CD14-positive monocyte (primary cell): ENCODE measurements around the gene EMILIN3. TPM values are rescaled to one million over a fixed set of nuclear protein-coding genes. Genes with fewer than 3 reads are reported as not detected.

Experiments used
- DNase-seq, 3 donors: peaks; one replicate each; pipeline ENCODE4 v3.0.0-alpha.2; 2011 to 2022
- H2AFZ ChIP-seq: 2 replicates; pipeline ENCODE4 v1.6.0; 2012; ENCODE audit warnings: mild to moderate bottlenecking, low read depth, low read length, inconsistent platforms; ENCODE audit not compliant: insufficient read depth, poor library complexity, severe bottlenecking
- H3K27ac ChIP-seq, 2 donors: 1 replicate in 1 of 2; 2 replicates in 1 of 2; pipeline ENCODE4 v1.5.1; 2012 to 2013; ENCODE audit warnings: low read length in 2 of 2, control low read depth in 1 of 2, inconsistent platforms in 1 of 2, low read depth in 1 of 2, mild to moderate bottlenecking in 1 of 2
- H3K27me3 ChIP-seq, 2 donors: one replicate each; pipeline versions ENCODE4 v1.6.0 to v1.6.1; 2011 to 2013; ENCODE audit warnings: low read length in 2 of 2; ENCODE audit not compliant: control insufficient read depth in 2 of 2, insufficient read depth in 2 of 2
- H3K36me3 ChIP-seq, 2 donors: replicated peaks in 1 of 2; 1 replicate in 1 of 2; 2 replicates in 1 of 2; pipeline versions ENCODE4 v1.5.1 to v1.6.1; 2012 to 2013; ENCODE audit warnings: low read length in 2 of 2, control low read depth in 1 of 2, inconsistent platforms in 1 of 2, mild to moderate bottlenecking in 1 of 2; ENCODE audit not compliant: insufficient read depth in 2 of 2, control insufficient read depth in 1 of 2
- H3K4me1 ChIP-seq, 2 donors: 1 replicate in 1 of 2; 2 replicates in 1 of 2; pipeline versions ENCODE4 v1.5.1 to v1.6.1; 2012 to 2013; ENCODE audit warnings: low read length in 2 of 2, control low read depth in 1 of 2, inconsistent platforms in 1 of 2, mild to moderate bottlenecking in 1 of 2, moderate library complexity in 1 of 2; ENCODE audit not compliant: insufficient read depth in 2 of 2, control insufficient read depth in 1 of 2
- H3K4me2 ChIP-seq: replicated peaks from 2 replicates; pipeline ENCODE3; 2012; ENCODE audit warnings: low read length, moderate library complexity, mild to moderate bottlenecking; ENCODE audit not compliant: poor library complexity, severe bottlenecking; ENCODE audit errors: extremely low read depth
- H3K4me3 ChIP-seq, 3 experiments: fragments of 200-600 bp in 1 of 3; sonication (generic) in 1 of 3; replicated peaks in 1 of 3; 1 replicate in 2 of 3; 2 replicates in 1 of 3; pipeline ENCODE4 v1.5.1; 2011 to 2013; ENCODE audit warnings: low read length in 3 of 3, mild to moderate bottlenecking in 3 of 3, control low read depth in 2 of 3, low read depth in 2 of 3, inconsistent platforms in 1 of 3, moderate library complexity in 1 of 3
- H3K79me2 ChIP-seq: 2 replicates; pipeline ENCODE4 v1.6.0; 2012; ENCODE audit warnings: mild to moderate bottlenecking, control low read depth, inconsistent platforms, low read length, moderate library complexity; ENCODE audit not compliant: insufficient read depth
- H3K9ac ChIP-seq: 2 replicates; pipeline ENCODE4 v1.6.0; 2017; ENCODE audit warnings: low read length, mild to moderate bottlenecking; ENCODE audit not compliant: insufficient read depth, poor library complexity, severe bottlenecking
- H3K9me3 ChIP-seq, 2 donors: replicated peaks in 1 of 2; 1 replicate in 1 of 2; 2 replicates in 1 of 2; pipeline versions ENCODE4 v1.5.1 to v1.6.1; 2012 to 2013; ENCODE audit warnings: low read length in 2 of 2, control low read depth in 1 of 2; ENCODE audit not compliant: control insufficient read depth in 1 of 2, insufficient read depth in 1 of 2
- H4K20me1 ChIP-seq: 2 replicates; pipeline ENCODE4 v1.6.0; 2012; ENCODE audit warnings: mild to moderate bottlenecking, low read length, control low read depth, moderate library complexity; ENCODE audit not compliant: insufficient read depth
- H3K27ac Mint-ChIP-seq, 7 donors: one replicate each; pipeline ENCODE4 v1.8.0; 2020; ENCODE audit warnings: mild to moderate bottlenecking in 7 of 7, mixed read lengths in 7 of 7, moderate library complexity in 6 of 7, inconsistent platforms in 2 of 7
- H3K27me3 Mint-ChIP-seq, 3 donors: one replicate each; pipeline ENCODE4 v1.8.0; 2021 to 2022; ENCODE audit warnings: low read depth in 3 of 3, mild to moderate bottlenecking in 3 of 3, mixed read lengths in 3 of 3, moderate library complexity in 3 of 3, inconsistent platforms in 1 of 3
- H3K36me3 Mint-ChIP-seq, 2 donors: one replicate each; pipeline ENCODE4 v1.8.0; 2020; ENCODE audit warnings: mixed read lengths in 2 of 2, inconsistent platforms in 1 of 2, mild to moderate bottlenecking in 1 of 2
- H3K4me1 Mint-ChIP-seq: one replicate; pipeline ENCODE4 v1.8.0; 2020; ENCODE audit warnings: mild to moderate bottlenecking, mixed read lengths
- H3K4me3 Mint-ChIP-seq, 2 donors: one replicate each; pipeline ENCODE4 v1.8.0; 2020; ENCODE audit warnings: mild to moderate bottlenecking in 2 of 2, mixed read lengths in 2 of 2, moderate library complexity in 1 of 2
- H3K9me3 Mint-ChIP-seq, 7 donors: one replicate each; pipeline ENCODE4 v1.8.0; 2020 to 2022; ENCODE audit warnings: mixed read lengths in 7 of 7, mild to moderate bottlenecking in 6 of 7, moderate library complexity in 6 of 7, inconsistent platforms in 2 of 7
- CTCF ChIP-seq: fragments of 200-600 bp; IDR thresholded peaks from one replicate; pipeline ENCODE4 v1.8.0; 2022; ENCODE audit warnings: antibody characterized with exemption, mild to moderate bottlenecking
- WGBS: methylation state at CpG from one replicate; pipeline ENCODE4 v1.1.5; 2013; ENCODE audit warnings: missing lambda C conversion rate; ENCODE audit not compliant: insufficient coverage; 5-methylcytosine and 5-hydroxymethylcytosine counted together
- intact Hi-C, 2 donors: fragments of 100-400 bp; cut with micrococcal nuclease; formaldehyde crosslinking; loops; one replicate each; pipeline versions ENCODE4 v1.15.0 to v1.15.1; 2023
- polyA plus RNA-seq, 3 donors: library from polyadenylated mRNA; depleted of rRNA in 1 of 3; unstranded in 2 of 3; stranded (reverse) in 1 of 3; fragments of 300-500 nt in 2 of 3; fragments of >200 nt in 1 of 3; fragmentation: Illumina TruSeq in 2 of 3; gene quantifications; 1 replicate in 2 of 3; 2 replicates in 1 of 3; pipeline ENCODE4 v1.2.3, GENCODE V29; 2012 to 2021

Gene EMILIN3
- polyA plus RNA-seq, 3 donors, result not detected

GRCh38 chr20:41393705-41394066 is 27.1 kb upstream of the EMILIN3 start:
- H3K9me3 Mint-ChIP-seq, result no peaks in the 10 kb centered on the region
- H4K20me1 ChIP-seq, result no peaks in the 10 kb centered on the region
- no peak overlapping the region for H3K4me3 Mint-ChIP-seq
- H3K4me1 ChIP-seq, result no peaks in the 10 kb centered on the region
- H3K4me2 ChIP-seq, result no peak overlapping the region
- intact Hi-C loops, result no loop called here
- H3K27me3 Mint-ChIP-seq, result peaks cover 6 to 10% (median 6%) of the 10 kb centered on the region in 3 donors
- no peaks in the 10 kb centered on the region for H3K9me3 ChIP-seq
- no peaks in the 10 kb centered on the region for H3K27me3 ChIP-seq
- H3K36me3 ChIP-seq, result no peaks in the 10 kb centered on the region
- no peak overlapping the region for H3K27ac ChIP-seq
- no peaks in the 10 kb centered on the region for H3K36me3 Mint-ChIP-seq
- no peak overlapping the region for H3K4me3 ChIP-seq
- H3K27ac Mint-ChIP-seq, result no peak overlapping the region
- DNase-seq, result no peak
- no peak overlapping the region for H3K9ac ChIP-seq
- no peak overlapping the region for H2AFZ ChIP-seq
- TF ChIP-seq CTCF, result no peak
- H3K4me1 Mint-ChIP-seq, result peaks cover 2% of the 10 kb centered on the region
- no peaks in the 10 kb centered on the region for H3K79me2 ChIP-seq
- no CpG with 5 or more reads among the region's 3 CpGs for WGBS

- no peak overlapping the region for H3K9ac ChIP-seq
- no peak overlapping the region for H3K27ac Mint-ChIP-seq
- no peak overlapping the region for H2AFZ ChIP-seq
- no peaks in the 10 kb centered on the region for H3K9me3 Mint-ChIP-seq
- H3K27me3 ChIP-seq, result no peaks in the 10 kb centered on the region
- no peak overlapping the region for H3K4me2 ChIP-seq
- H3K9me3 ChIP-seq, result no peaks in the 10 kb centered on the region
- no peaks in the 10 kb centered on the region for H3K79me2 ChIP-seq
- 89% methylated on average over 6 of the region's 12 CpGs for WGBS
- H3K36me3 ChIP-seq, result no peaks in the 10 kb centered on the region
- H4K20me1 ChIP-seq, result no peaks in the 10 kb centered on the region
- no peak overlapping the region for H3K4me3 Mint-ChIP-seq
- H3K27ac ChIP-seq, result no peak overlapping the region
- H3K4me1 Mint-ChIP-seq, result peaks cover 2% of the 10 kb centered on the region
- intact Hi-C loops, result no loop called here
- peaks cover 6 to 10% (median 8%) of the 10 kb centered on the region in 3 donors for H3K27me3 Mint-ChIP-seq
- H3K4me1 ChIP-seq, result no peaks in the 10 kb centered on the region
- no peak overlapping the region for H3K4me3 ChIP-seq
- DNase-seq, result no peak
- no peaks in the 10 kb centered on the region for H3K36me3 Mint-ChIP-seq
- TF ChIP-seq CTCF, result no peak
Observed at GRCh38 chr20:41392871-41393704, 26.5 kb upstream of the EMILIN3 start.
